ENCODE data around the gene CD300A.

The CD300A gene

DNA sequence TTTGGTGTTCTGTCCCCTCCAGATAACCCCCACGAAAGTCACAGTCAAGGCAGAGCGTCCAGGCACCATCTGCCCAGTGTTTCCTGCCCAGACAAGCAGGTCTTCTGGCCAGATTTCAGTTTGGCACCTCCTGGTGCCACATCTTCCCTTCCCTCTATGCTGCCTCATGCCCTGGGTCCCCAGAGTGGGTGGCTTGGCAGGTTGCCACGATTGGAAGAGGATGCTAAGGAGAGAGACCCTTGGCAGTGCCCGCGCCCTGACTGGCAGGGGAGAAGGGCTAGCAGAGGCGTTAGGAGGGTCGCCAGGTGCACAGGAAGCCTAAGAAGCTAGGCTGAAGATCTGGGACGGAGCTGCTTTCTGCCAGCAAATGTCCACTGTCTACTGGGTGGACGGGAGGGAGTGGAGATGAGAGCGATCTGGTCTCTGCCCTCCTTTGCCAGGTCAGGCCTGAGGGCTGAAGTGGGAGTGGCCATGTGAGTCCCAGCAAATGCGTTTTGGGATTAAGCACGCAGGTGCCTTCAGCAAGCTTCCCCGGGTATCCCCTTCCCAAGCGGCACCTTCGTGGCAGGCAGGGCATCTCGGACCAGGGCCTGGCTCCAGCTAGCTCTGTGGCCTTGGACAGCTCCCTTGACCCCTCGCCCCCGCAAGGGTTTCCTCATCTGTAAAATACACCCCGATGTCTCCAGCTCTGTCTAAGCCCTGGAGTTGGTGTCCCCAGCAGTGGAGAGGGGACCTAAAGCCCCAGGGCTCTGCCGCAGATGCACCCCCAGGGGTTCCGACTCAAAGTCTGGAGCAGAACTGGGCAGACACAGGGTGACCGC lies 13.4 kb upstream of the CD300A start:
- DNase-seq (ENCODE audit: low read depth) = no peak
- no peak overlapping the region for H3K4me3 ChIP-seq (ENCODE audit: low read depth, low read length)
- TF ChIP-seq MYC (IDR thresholded peaks at IDR 0.05; ENCODE audit: low read depth, low read length) = no peak
- no peak for TF ChIP-seq POLR2A (IDR thresholded peaks at IDR 0.05; ENCODE audit: extremely low read depth, insufficient read length)
- TF ChIP-seq, protein P1, sequence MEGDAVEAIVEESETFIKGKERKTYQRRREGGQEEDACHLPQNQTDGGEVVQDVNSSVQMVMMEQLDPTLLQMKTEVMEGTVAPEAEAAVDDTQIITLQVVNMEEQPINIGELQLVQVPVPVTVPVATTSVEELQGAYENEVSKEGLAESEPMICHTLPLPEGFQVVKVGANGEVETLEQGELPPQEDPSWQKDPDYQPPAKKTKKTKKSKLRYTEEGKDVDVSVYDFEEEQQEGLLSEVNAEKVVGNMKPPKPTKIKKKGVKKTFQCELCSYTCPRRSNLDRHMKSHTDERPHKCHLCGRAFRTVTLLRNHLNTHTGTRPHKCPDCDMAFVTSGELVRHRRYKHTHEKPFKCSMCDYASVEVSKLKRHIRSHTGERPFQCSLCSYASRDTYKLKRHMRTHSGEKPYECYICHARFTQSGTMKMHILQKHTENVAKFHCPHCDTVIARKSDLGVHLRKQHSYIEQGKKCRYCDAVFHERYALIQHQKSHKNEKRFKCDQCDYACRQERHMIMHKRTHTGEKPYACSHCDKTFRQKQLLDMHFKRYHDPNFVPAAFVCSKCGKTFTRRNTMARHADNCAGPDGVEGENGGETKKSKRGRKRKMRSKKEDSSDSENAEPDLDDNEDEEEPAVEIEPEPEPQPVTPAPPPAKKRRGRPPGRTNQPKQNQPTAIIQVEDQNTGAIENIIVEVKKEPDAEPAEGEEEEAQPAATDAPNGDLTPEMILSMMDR (IDR thresholded peaks at IDR 0.05; ENCODE audit: low read depth, low read length) = no peak
- TF ChIP-seq, protein P2, sequence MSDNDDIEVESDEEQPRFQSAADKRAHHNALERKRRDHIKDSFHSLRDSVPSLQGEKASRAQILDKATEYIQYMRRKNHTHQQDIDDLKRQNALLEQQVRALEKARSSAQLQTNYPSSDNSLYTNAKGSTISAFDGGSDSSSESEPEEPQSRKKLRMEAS (IDR thresholded peaks at IDR 0.05; ENCODE audit: low read depth, low read length) = no peak

DNA sequence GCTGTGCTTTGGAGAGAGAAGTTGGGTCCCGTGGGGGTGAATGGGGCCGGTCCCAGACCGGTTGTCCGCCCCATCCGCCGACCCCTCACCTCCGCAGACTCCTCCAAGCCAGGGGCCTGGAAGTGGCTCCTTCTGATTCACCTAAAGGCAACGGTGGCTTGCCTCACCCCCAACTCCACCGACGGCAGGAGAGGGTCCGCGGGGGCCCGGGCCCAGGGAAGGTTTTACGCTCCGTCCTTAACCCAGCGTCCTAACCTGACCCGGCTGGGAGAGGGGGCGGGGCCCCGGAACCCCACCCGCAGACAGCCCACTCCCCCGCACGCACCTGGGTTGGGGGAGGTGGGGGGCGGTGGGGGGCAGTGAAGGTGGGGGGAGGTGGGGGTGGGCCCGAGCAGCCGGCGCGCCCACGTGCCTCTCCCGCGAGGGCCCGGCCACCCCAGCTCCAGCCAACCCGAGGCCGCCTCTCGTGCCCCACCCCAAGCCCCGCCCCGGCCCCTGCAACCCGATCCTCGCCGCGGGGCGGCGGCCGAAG lies 12.7 kb upstream of the CD300A start:
- DNase-seq (ENCODE audit: low read depth) = no peak
- no peak for TF ChIP-seq POLR2A (IDR thresholded peaks at IDR 0.05; ENCODE audit: extremely low read depth, insufficient read length)
- TF ChIP-seq, protein P2 (IDR thresholded peaks at IDR 0.05; ENCODE audit: low read depth, low read length) = peak; percentile 37; the same call in 1 of the 2 replicates
- no peak overlapping the region for H3K4me3 ChIP-seq (ENCODE audit: low read depth, low read length)

DNA sequence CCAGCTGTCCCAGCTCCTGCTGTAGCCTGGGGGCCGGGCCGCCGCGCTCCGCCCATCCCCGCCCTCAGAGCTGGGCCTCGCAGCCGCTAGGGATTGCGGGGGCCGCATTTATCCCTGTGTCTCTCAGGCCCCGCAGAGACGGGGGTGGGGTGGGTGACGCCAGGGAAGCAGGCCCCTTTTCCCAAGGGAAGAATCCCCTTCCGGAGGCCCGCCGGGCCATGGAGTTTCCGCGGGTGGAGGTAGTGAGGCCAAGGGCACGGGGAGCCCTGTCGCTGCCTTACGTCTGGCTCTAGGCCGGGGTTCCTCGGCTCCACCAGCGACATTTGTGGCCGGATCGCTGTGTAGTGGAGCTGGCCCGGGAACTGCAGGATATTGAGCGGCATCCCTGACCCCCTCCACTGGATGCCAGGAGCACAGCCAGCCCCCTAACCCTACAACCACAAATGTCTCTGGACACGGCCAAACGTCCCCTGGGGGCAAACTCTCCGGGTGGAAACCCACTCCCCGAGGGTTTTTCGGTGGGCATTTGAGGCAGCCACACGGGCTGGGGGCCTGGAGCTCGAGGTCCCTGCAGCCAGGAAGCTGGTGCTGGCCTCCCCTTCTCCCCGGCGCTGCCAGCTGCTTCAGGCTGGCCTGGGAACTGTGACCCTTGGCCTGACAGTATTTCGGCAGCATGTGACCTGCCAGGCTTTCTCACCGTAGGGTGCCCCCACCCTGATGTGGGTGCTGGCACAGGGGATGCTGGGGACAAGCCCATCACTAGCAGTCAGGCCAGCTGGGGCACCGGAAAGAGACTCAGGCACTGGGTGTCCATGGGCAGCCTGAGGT lies 12.0 kb upstream of the CD300A start:
- TF ChIP-seq, protein P1 (IDR thresholded peaks at IDR 0.05; ENCODE audit: low read depth, low read length) = peak; percentile 1
- no peak for TF ChIP-seq POLR2A (IDR thresholded peaks at IDR 0.05; ENCODE audit: extremely low read depth, insufficient read length)
- H3K4me3 ChIP-seq (ENCODE audit: low read depth, low read length) = no peak overlapping the region
- peak; percentile 88 for DNase-seq (ENCODE audit: low read depth)

DNA sequence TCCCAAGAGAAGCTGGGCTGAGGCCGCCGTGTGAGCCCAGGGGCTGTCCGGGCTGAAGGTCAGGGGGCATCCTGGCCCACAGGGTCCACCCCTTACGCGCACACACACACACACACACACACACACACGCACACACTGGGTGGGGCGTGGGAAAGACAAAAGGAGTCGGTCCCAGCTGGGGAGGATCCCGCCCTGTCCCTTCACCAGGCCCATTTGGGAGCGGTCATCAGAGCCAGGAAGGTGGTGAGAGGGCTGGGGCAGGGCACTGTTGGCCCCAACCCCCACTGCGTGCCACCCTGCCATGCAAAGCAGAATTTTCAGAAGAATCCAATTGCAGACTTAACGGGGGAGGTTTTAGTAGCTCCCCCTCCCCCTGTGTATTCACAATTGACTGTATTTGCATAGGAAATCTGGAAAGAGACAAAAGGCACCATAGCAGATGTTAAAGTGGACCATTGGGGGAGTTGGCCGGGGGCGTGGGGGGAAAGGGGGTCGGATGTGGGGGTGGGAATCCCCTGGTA lies 11.3 kb upstream of the CD300A start:
- no peak for DNase-seq (ENCODE audit: low read depth)
- no peak overlapping the region for H3K4me3 ChIP-seq (ENCODE audit: low read depth, low read length)
- TF ChIP-seq MYC (IDR thresholded peaks at IDR 0.05; ENCODE audit: low read depth, low read length) (no peak), POLR2A (IDR thresholded peaks at IDR 0.05; ENCODE audit: extremely low read depth, insufficient read length) (no peak)
- TF ChIP-seq, protein P2 (IDR thresholded peaks at IDR 0.05; ENCODE audit: low read depth, low read length) = no peak
- TF ChIP-seq, protein P1 (IDR thresholded peaks at IDR 0.05; ENCODE audit: low read depth, low read length) = no peak

DNA sequence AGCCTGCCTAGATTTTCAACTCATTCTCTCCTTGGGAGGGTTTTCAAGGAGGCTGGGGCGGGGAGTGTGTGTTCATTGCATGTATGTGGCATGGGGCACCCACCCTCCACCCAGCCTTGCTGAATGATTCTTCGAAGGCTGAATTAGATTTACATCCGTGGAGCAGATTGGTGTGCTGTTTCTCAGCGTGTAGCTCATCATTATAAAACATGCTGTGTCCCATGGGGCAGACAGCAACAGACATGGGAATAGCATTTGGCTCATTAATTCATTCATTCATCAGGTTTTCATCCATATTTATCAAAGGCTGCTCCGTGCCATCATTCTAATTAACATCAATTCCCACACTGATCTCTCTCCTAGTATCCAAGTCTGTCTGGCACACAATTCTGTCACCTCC lies 10.6 kb upstream of the CD300A start:
- no peak overlapping the region for H3K4me3 ChIP-seq (ENCODE audit: low read depth, low read length)
- TF ChIP-seq, protein P2 (IDR thresholded peaks at IDR 0.05; ENCODE audit: low read depth, low read length) = no peak
- no peak for TF ChIP-seq MYC (IDR thresholded peaks at IDR 0.05; ENCODE audit: low read depth, low read length)
- TF ChIP-seq, protein P1 (IDR thresholded peaks at IDR 0.05; ENCODE audit: low read depth, low read length) = no peak
- no peak for TF ChIP-seq POLR2A (IDR thresholded peaks at IDR 0.05; ENCODE audit: extremely low read depth, insufficient read length)
- no peak for DNase-seq (ENCODE audit: low read depth)

Data from NB4 (cell line).